Smooth muscle cell (in vitro differentiated cells): ENCODE measurements around the gene FOXP4. TPM values are rescaled to one million over a fixed set of nuclear protein-coding genes. Genes with fewer than 3 reads are reported as not detected.

Experiments
- DNase-seq: peaks from one replicate; lab custom pipeline; 2025; ENCODE audit not compliant: unreplicated experiment; lab: John Stamatoyannopoulos, UW
- H2AFZ ChIP-seq: fragments of 200-600 bp; sonication (generic); 2 replicates; pipeline ENCODE4 v1.6.0; 2016; ENCODE audit warnings: antibody characterized with exemption, low read depth, mild to moderate bottlenecking
- H3F3A ChIP-seq: fragments of 200-600 bp; sonication (generic); 2 replicates; pipeline ENCODE4 v1.6.0; 2017; ENCODE audit warnings: antibody characterized with exemption, low read depth
- H3K27ac ChIP-seq: fragments of 200-600 bp; sonication (generic); 2 replicates; pipeline ENCODE4 v1.5.1; 2016; ENCODE audit warnings: low read depth, mild to moderate bottlenecking
- H3K27me3 ChIP-seq: fragments of 200-600 bp; sonication (generic); 2 replicates; pipeline ENCODE4 v1.6.1; 2016; ENCODE audit warnings: low read depth, mild to moderate bottlenecking
- H3K36me3 ChIP-seq: fragments of 200-600 bp; sonication (generic); 2 replicates; pipeline ENCODE4 v1.5.1; 2016; ENCODE audit warnings: low read depth
- H3K4me1 ChIP-seq: fragments of 200-600 bp; sonication (generic); 2 replicates; pipeline ENCODE4 v1.5.1; 2016; ENCODE audit warnings: low read depth
- H3K4me2 ChIP-seq: fragments of 200-600 bp; sonication (generic); 2 replicates; pipeline ENCODE4 v1.6.0; 2016; ENCODE audit warnings: mild to moderate bottlenecking
- H3K4me3 ChIP-seq: fragments of 200-600 bp; sonication (generic); 2 replicates; pipeline ENCODE4 v1.5.1; 2016; ENCODE audit warnings: mild to moderate bottlenecking
- H3K79me2 ChIP-seq: fragments of 200-600 bp; sonication (generic); 2 replicates; pipeline ENCODE4 v1.6.0; 2016; ENCODE audit warnings: low read depth, mild to moderate bottlenecking
- H3K9ac ChIP-seq: fragments of 200-600 bp; sonication (generic); 2 replicates; pipeline ENCODE4 v1.6.0; 2016; ENCODE audit warnings: low read depth
- H3K9me3 ChIP-seq: fragments of 200-600 bp; sonication (generic); replicated peaks from 2 replicates; pipeline ENCODE4 v1.5.1; 2016; ENCODE audit warnings: low read depth
- H4K20me1 ChIP-seq: fragments of 200-600 bp; sonication (generic); 2 replicates; pipeline ENCODE4 v1.6.0; 2016; ENCODE audit warnings: low read depth
- CTCF ChIP-seq: fragments of 200-600 bp; sonication (generic); IDR thresholded peaks from 2 replicates; pipeline ENCODE4 v1.5.1; 2017; ENCODE audit warnings: borderline replicate concordance, mild to moderate bottlenecking, antibody characterized with exemption; ENCODE audit not compliant: insufficient read depth, poor library complexity, severe bottlenecking
- WGBS: methylation state at CpG from one replicate; pipeline ENCODE4 v1.1.7; 2016; ENCODE audit warnings: low lambda C conversion rate; 5-methylcytosine and 5-hydroxymethylcytosine counted together
- polyA plus RNA-seq: library from polyadenylated mRNA; unstranded; fragments of >200 nt; fragmentation: Nextera tagmentation; extraction: Ambion mirVana; gene quantifications from 2 replicates; pipeline ENCODE4 v1.2.1, GENCODE V29; 2016
- total RNA-seq: library from RNA; depleted of rRNA; stranded (reverse); fragments of >200 nt; gene quantifications from 2 replicates; pipeline ENCODE4 v1.2.3, GENCODE V29; 2014

The FOXP4 gene
- total and polyA plus RNA-seq, 2 experiments from 2014 or later: 5.3 to 31.9 TPM

- WGBS: 85% methylated on average over 18 of the region's 18 CpGs
- DNase-seq: no peak
- H2AFZ ChIP-seq: no peak overlapping the region
Observed at GRCh38 chr6:41536795-41537758, 9.1 kb upstream of the FOXP4 start.

DNA sequence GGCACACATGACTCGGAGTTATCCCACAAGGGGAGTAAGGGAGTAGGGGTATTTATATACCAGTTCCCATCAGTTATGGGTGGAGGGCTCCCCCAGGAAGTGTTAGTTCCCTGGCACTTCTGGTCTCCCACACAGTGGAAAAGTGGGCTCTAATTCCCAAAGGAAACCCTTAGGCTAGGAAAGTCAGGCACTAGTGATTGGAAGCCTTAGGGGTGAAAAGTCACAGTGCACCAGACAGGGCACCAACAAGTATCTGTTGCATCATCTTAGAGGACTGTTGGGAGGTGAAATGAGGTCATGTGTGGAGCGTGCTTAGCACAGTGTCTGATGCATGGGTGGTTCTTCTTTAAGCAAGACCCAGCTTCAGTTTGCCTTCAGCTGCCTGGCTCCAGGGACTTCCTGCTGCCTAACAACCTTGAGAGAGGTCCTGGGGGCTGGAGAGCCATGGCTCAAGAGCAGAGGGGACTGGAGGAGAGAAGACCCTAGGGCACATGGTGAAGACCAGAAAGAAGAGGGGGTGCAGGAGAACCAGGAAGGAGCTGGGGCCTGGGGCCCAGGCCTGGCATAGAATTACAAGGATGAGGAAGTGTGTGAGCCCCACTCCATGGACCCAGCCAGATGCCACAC is 7.5 kb upstream of the FOXP4 start:
- Histone ChIP-seq H3K27ac (no peak overlapping the region), H3F3A (no peaks in the 10 kb centered on the region), H3K9ac (no peak overlapping the region), H4K20me1 (no peaks in the 10 kb centered on the region), H3K79me2 (no peaks in the 10 kb centered on the region), H3K36me3 (no peaks in the 10 kb centered on the region), H2AFZ (no peak overlapping the region), H3K9me3 (no peaks in the 10 kb centered on the region), H3K27me3 (peaks cover 10% of the 10 kb centered on the region), H3K4me3 (no peak overlapping the region), H3K4me1 (no peaks in the 10 kb centered on the region), H3K4me2 (no peak overlapping the region)
- TF ChIP-seq CTCF: no peak
- DNase-seq: no peak
- WGBS: 75% methylated on average over 2 of the region's 2 CpGs

More at GRCh38 chr6:41536795-41537758, 9.1 kb upstream of the FOXP4 start:
- Histone ChIP-seq H3K4me3 (no peak overlapping the region), H3K4me1 (no peaks in the 10 kb centered on the region), H3K4me2 (no peak overlapping the region), H3K9ac (no peak overlapping the region), H3K9me3 (no peaks in the 10 kb centered on the region), H3K36me3 (no peaks in the 10 kb centered on the region), H3K79me2 (no peaks in the 10 kb centered on the region), H4K20me1 (no peaks in the 10 kb centered on the region), H3K27ac (no peak overlapping the region), H3F3A (no peaks in the 10 kb centered on the region), H3K27me3 (peaks cover 10% of the 10 kb centered on the region)
- TF ChIP-seq CTCF: no peak

DNA sequence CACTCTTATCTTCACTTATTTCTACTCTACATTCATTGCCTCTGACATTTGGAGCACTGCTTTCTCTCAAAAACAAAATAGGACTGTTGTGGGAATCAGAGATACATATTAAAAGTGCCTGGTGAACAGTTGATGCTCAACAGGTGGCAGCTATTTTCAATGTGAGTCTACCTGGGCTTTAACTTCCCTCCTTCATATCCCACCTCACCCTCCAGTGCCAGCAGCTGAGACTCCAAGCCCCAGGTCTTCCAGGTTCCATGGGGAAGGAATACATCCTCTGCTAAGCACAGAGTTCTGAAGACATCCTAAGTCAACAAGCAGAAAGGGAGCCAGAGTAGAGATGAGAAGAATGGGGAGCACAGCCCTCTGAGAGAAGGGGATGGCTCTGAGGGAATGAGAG is 7.0 kb upstream of the FOXP4 start:
- no peak overlapping the region for H2AFZ ChIP-seq
- H3K4me3 ChIP-seq: no peak overlapping the region
- no peak for TF ChIP-seq CTCF
- no peak overlapping the region for H3K9ac ChIP-seq
- DNase-seq: no peak
- no peaks in the 10 kb centered on the region for H3F3A ChIP-seq
- H3K4me1 ChIP-seq: no peaks in the 10 kb centered on the region
- H3K9me3 ChIP-seq: no peaks in the 10 kb centered on the region
- H4K20me1 ChIP-seq: no peaks in the 10 kb centered on the region
- no peak overlapping the region for H3K27ac ChIP-seq
- peaks cover 10% of the 10 kb centered on the region for H3K27me3 ChIP-seq
- H3K36me3 ChIP-seq: no peaks in the 10 kb centered on the region
- H3K4me2 ChIP-seq: no peak overlapping the region
- H3K79me2 ChIP-seq: no peaks in the 10 kb centered on the region
